Heart right ventricle (tissue), 16 donors: ENCODE data around the gene CDSN. TPM values are rescaled to one million over a fixed set of nuclear protein-coding genes. Genes with fewer than 3 reads are reported as not detected.
"Not testable (repeated sequence)": the region's sequence is repeated elsewhere in the genome, so short reads cannot be mapped to it uniquely, and the experiment has no call there.

Experiments used
- ATAC-seq, 8 donors: fragments of 200-7000 bp; cut with Tn5 transposase; one replicate each; pipeline ENCODE4 v1.9.1; 2020; ENCODE audit warnings: mild to moderate bottlenecking in 8 of 8, moderate library complexity in 8 of 8, moderate number of reproducible peaks in 1 of 8
- DNase-seq, 2 donors: peaks; one replicate each; pipeline ENCODE4 v3.0.0-alpha.2; 2020
- H3K27ac ChIP-seq, 10 donors: fragments of 200-600 bp; sonication (generic) in 2 of 10; one replicate each; pipeline versions ENCODE4 v1.5.0 to v1.8.0; 2020 to 2022; ENCODE audit warnings: mild to moderate bottlenecking in 3 of 10
- H3K27me3 ChIP-seq, 7 donors: fragments of 200-600 bp; one replicate each; pipeline ENCODE4 v1.8.0; 2021 to 2022; ENCODE audit warnings: mild to moderate bottlenecking in 2 of 7
- H3K36me3 ChIP-seq, 9 donors: fragments of 200-600 bp; sonication (generic) in 1 of 9; one replicate each; pipeline versions ENCODE4 v1.5.0 to v1.8.0; 2020 to 2022; ENCODE audit warnings: mild to moderate bottlenecking in 2 of 9
- H3K4me1 ChIP-seq, 9 donors: fragments of 200-600 bp; sonication (generic) in 1 of 9; one replicate each; pipeline versions ENCODE4 v1.5.0 to v1.8.0; 2020 to 2022; ENCODE audit warnings: mild to moderate bottlenecking in 4 of 9
- H3K4me3 ChIP-seq, 10 donors: fragments of 200-600 bp; sonication (generic) in 2 of 10; one replicate each; pipeline versions ENCODE4 v1.5.0 to v1.8.0; 2020 to 2022; ENCODE audit warnings: mild to moderate bottlenecking in 7 of 10, moderate library complexity in 2 of 10
- H3K9me3 ChIP-seq, 11 donors: fragments of 200-600 bp in 10 of 11; sonication (generic) in 2 of 11; one replicate each; pipeline versions ENCODE4 v1.5.0 to v1.8.0; 2013 to 2022; ENCODE audit warnings: mild to moderate bottlenecking in 2 of 11, control low read depth in 1 of 11, moderate library complexity in 1 of 11
- WGBS, 2 donors: extraction: QIAGEN DNeasy Blood & Tissue Kit; methylation state at CpG; one replicate each; pipeline ENCODE4 v1.1.7; 2013; ENCODE audit warnings: inconsistent platforms in 1 of 2; 5-methylcytosine and 5-hydroxymethylcytosine counted together
- intact Hi-C, 10 donors: fragments of 100-400 bp; cut with DNase I; formaldehyde crosslinking; loops; one replicate each; pipeline versions ENCODE4 v1.11.1 to v1.14.2; 2022
- long read RNA-seq, 3 donors: library from polyadenylated mRNA; unstranded; transcript quantifications; one replicate each; pipeline ENCODE4 v2.0.0, GENCODE V29; 2020 to 2021
- polyA plus RNA-seq, 2 donors: library from polyadenylated mRNA; stranded (reverse); fragments of 200-250 nt; gene quantifications; one replicate each; pipeline ENCODE4 v1.2.3, GENCODE V29; 2013
- total RNA-seq, 10 donors: library from RNA; stranded (reverse); fragmentation: NEBNext Ultra II Directional in 3 of 10; extraction: Animal tissue kit (Norgen Biotek cat#: 25700) in 3 of 10; gene quantifications; one replicate each; pipeline versions ENCODE4 v1.2.1 to v1.2.4, GENCODE V29; 2021 to 2023
- TF ChIP-seq, protein P1 (sequence below), 9 donors: fragments of 200-600 bp; sonication (generic) in 2 of 9; IDR thresholded peaks; one replicate each; pipeline versions ENCODE4 v1.5.0 to v1.8.0; 2021 to 2022; ENCODE audit warnings: antibody characterized with exemption in 9 of 9, mild to moderate bottlenecking in 5 of 9, moderate library complexity in 1 of 9
- donor health status: Arrhythmogenic right ventricular cardiomyopathy.
- donor health status: ischemic (EF 13 %, LVEDD 7.1; RV severe dilation, severe dysfunction).
- donor health status: healthy with polysubstance abuse.
- donor health status: DM: no; HTN: yes; CAD: no.
- donor health status: DM: no; HTN: no; CAD: no.
- donor health status: ischemic (EF 25% LVEDD 6.9; RV normal size, moderate dysfunction).
- donor health status: ischemic (EF 25% LVEDD 5.7; RV mildly dilated, moderate dysfunction).
- donor health status: healthy.
- donor health status: DM: yes; HTN: yes; CAD: no.
- donor health status: Ischemic cardiomyopathy.
- donor health status: ischemic (EF 35%, LVEDD 5.7; RV mildly dilated, moderate dysfunction).
- donor health status: nonischemic (EF 11% LVEDD 7.7; RV severe dilation, severe dysfunction).
- donor health status: DM: yes; HTN: yes; CAD: no.
- donor health status: PGD.
- donor health status: ischemic (EF 29% LVEDD 5.4; RV normal size, mild dysfunction).
- donor health status: nonischemic (EF 23%, LVEDD 6.1; RV moderate dilation, normal function).

The CDSN gene
- total RNA-seq = under 1 TPM in 1 of 10 donors, not detected in 9; 0.11 TPM
- under 1 TPM; 0.01 to 0.15 TPM for polyA plus RNA-seq
- long read RNA-seq, donor 1 = 0 reads
- long read RNA-seq, donor 2, partial matches to known transcripts = 0 of 1 reads
- long read RNA-seq, donor 2, other reads (novel, unspliced or antisense) = 1 of 1 reads
- long read RNA-seq, donor 3 = 0 reads

- no peak for DNase-seq
These were observed at the start of gene CDSN for GRCh38 chr6:31120151-31120915. TSS of gene CDSN (minus strand) at chr6:31120446. CDS start at chr6:31120419, 27 bp downstream.

GRCh38 chr6:31169123-31169857 is 49.0 kb upstream of the CDSN start:
- H3K9me3 ChIP-seq = no peaks in the 10 kb centered on the region
- WGBS, 2 donors = 77 to 80% methylated on average over 10 of the region's 10 CpGs
- intact Hi-C loops = no loop called here
- no peak overlapping the region for H3K27ac ChIP-seq
- no peaks in the 10 kb centered on the region for H3K27me3 ChIP-seq
- no peak for DNase-seq
- H3K36me3 ChIP-seq = peaks cover 0 to 4% (median 0%) of the 10 kb centered on the region in 9 donors
- no peak overlapping the region for H3K4me3 ChIP-seq
- no peak for ATAC-seq
- H3K4me1 ChIP-seq = peaks cover 0 to 16% (median 0%) of the 10 kb centered on the region in 9 donors
- TF ChIP-seq, protein P1, sequence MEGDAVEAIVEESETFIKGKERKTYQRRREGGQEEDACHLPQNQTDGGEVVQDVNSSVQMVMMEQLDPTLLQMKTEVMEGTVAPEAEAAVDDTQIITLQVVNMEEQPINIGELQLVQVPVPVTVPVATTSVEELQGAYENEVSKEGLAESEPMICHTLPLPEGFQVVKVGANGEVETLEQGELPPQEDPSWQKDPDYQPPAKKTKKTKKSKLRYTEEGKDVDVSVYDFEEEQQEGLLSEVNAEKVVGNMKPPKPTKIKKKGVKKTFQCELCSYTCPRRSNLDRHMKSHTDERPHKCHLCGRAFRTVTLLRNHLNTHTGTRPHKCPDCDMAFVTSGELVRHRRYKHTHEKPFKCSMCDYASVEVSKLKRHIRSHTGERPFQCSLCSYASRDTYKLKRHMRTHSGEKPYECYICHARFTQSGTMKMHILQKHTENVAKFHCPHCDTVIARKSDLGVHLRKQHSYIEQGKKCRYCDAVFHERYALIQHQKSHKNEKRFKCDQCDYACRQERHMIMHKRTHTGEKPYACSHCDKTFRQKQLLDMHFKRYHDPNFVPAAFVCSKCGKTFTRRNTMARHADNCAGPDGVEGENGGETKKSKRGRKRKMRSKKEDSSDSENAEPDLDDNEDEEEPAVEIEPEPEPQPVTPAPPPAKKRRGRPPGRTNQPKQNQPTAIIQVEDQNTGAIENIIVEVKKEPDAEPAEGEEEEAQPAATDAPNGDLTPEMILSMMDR (IDR thresholded peaks at IDR 0.05) = no peak

More at GRCh38 chr6:31120151-31120915, at the start of gene CDSN:
- H3K4me1 ChIP-seq = peaks cover 9 to 62% (median 51%) of the 10 kb centered on the region in 9 donors
- intact Hi-C loops = no loop called here
- no peaks in the 10 kb centered on the region for H3K9me3 ChIP-seq
- no peak within 1 kb of the TSS for H3K4me3 ChIP-seq
- H3K27ac ChIP-seq = no peak within 1 kb of the TSS
- no peaks in the 10 kb centered on the region for H3K36me3 ChIP-seq
- ATAC-seq = no peak
- no peaks in the 10 kb centered on the region for H3K27me3 ChIP-seq
- TF ChIP-seq, protein P1 (IDR thresholded peaks at IDR 0.05) = no peak
- 89 to 91% methylated on average over 26 of the region's 26 CpGs for WGBS, 2 donors

GRCh38 chr6:31168606-31169005 is 48.4 kb upstream of the CDSN start:
- TF ChIP-seq, protein P1 (IDR thresholded peaks at IDR 0.05) = no peak
- Histone ChIP-seq H3K4me1 (peaks cover 0 to 17% (median 0%) of the 10 kb centered on the region in 9 donors), H3K27me3 (no peaks in the 10 kb centered on the region), H3K9me3 (no peaks in the 10 kb centered on the region), H3K27ac (no peak overlapping the region), H3K36me3 (peaks cover 0 to 4% (median 0%) of the 10 kb centered on the region in 9 donors), H3K4me3 (no peak overlapping the region)
- no peak for DNase-seq
- intact Hi-C loops = no loop called here
- no peak for ATAC-seq
- 67 to 83% methylated on average over 3 of the region's 3 CpGs for WGBS, 2 donors

DNA sequence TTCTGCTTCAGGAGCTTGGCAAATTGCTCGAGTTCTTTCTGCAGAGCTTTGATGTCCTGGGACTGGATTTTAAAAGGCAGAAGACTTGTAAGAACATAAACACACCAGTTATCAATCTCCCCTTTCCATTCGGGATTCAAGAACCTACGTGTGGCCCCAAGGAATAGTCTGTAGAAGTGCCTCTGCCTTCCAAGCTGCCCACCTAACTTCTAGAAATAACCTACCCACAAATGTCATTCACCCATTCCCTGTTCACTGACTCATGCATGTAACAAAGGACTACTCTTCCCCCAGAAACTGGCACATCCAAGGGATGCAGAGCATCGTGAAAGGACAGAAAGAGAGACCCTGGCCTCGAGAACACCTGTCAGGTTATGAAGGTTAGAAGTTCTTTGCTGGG is 45.7 kb upstream of the CDSN start:
- ATAC-seq (no peak), DNase-seq (no peak)
- Histone ChIP-seq H3K9me3 (no peaks in the 10 kb centered on the region), H3K4me3 (no peak overlapping the region), H3K27ac (no peak overlapping the region), H3K27me3 (no peaks in the 10 kb centered on the region), H3K36me3 (peaks cover 0 to 19% (median 0%) of the 10 kb centered on the region in 9 donors), H3K4me1 (peaks cover 0 to 4% (median 0%) of the 10 kb centered on the region in 9 donors)
- TF ChIP-seq, protein P1 (IDR thresholded peaks at IDR 0.05) = no peak
- intact Hi-C loops = no loop called here
- WGBS, 2 donors = 69 to 78% methylated on average over 5 of the region's 5 CpGs

- H3K4me1 ChIP-seq, ATAC-seq, H3K4me3 ChIP-seq, H3K27me3 ChIP-seq, H3K9me3 ChIP-seq, DNase-seq, H3K27ac ChIP-seq, intact Hi-C loops: not testable (repeated sequence)
- H3K36me3 ChIP-seq = peaks cover 0 to 19% (median 0%) of the 10 kb centered on the region in 9 donors
- 78% methylated on average over 17 of the region's 17 CpGs for WGBS, 2 donors
These were observed 45.0 kb upstream of the CDSN start for GRCh38 chr6:31165064-31165832.

- ATAC-seq, DNase-seq, H3K27me3 ChIP-seq, H3K9me3 ChIP-seq, intact Hi-C loops, H3K4me3 ChIP-seq, H3K27ac ChIP-seq: not testable (repeated sequence)
- peaks cover 0 to 19% (median 0%) of the 10 kb centered on the region in 9 donors for H3K36me3 ChIP-seq
- H3K4me1 ChIP-seq = peaks cover 0 to 14% (median 3%) of the 10 kb centered on the region in 9 donors
- WGBS, 2 donors = 95 to 97% methylated on average over 7 of the region's 9 CpGs
These were observed 44.3 kb upstream of the CDSN start for GRCh38 chr6:31164475-31165063.
